Measurements from ENCODE around the gene IQSEC1.

- TF ChIP-seq CTCF (IDR thresholded peaks at IDR 0.05), result no peak
- TF ChIP-seq POLR2A (IDR thresholded peaks at IDR 0.05; ENCODE audit: low read depth), result no peak
Measured at GRCh38 chr3:13114811-13115575, 41.8 kb upstream of the IQSEC1 start.
